H1 (cell line): ENCODE results near the gene CACNA1D. TPM values are rescaled to one million over a fixed set of nuclear protein-coding genes. Genes with fewer than 3 reads are reported as not detected.

ENCODE experiments used
- BACH1 ChIP-seq: IDR thresholded peaks from 2 replicates; pipeline ENCODE4 v1.6.1; 2012; ENCODE audit warnings: low read length, improper control_type of control experiment
- EP300 ChIP-seq, 2 experiments: IDR thresholded peaks; 1 replicate in 1 of 2; 2 replicates in 1 of 2; pipeline ENCODE4 v1.6.1; 2011 to 2012; ENCODE audit warnings: low read depth in 2 of 2, low read length in 2 of 2, mild to moderate bottlenecking in 2 of 2, borderline replicate concordance in 1 of 2, inconsistent platforms in 1 of 2, moderate library complexity in 1 of 2
- HDAC2 ChIP-seq, 2 experiments: fragments of 300-600 bp in 1 of 2; sonication (generic) in 1 of 2; IDR thresholded peaks; 2 replicates each; pipeline ENCODE4 v1.6.1; 2011 to 2012; ENCODE audit warnings: low read depth in 2 of 2, low read length in 2 of 2, mild to moderate bottlenecking in 2 of 2, moderate library complexity in 2 of 2, borderline replicate concordance in 1 of 2, inconsistent platforms in 1 of 2
- NANOG ChIP-seq: IDR thresholded peaks from 2 replicates; pipeline ENCODE4 v1.6.1; 2011; ENCODE audit warnings: low read length, low read depth, mild to moderate bottlenecking, inconsistent platforms; ENCODE audit not compliant: insufficient read depth, poor library complexity, severe bottlenecking
- SP1 ChIP-seq: IDR thresholded peaks from 2 replicates; pipeline ENCODE4 v1.6.1; 2011; ENCODE audit warnings: low read depth, low read length
- polyA plus RNA-seq, 7 experiments: library from polyadenylated mRNA; depleted of rRNA in 3 of 7; stranded (reverse) in 5 of 7; unstranded in 2 of 7; fragments of >200 nt in 5 of 7; fragments of 200-250 nt in 2 of 7; gene quantifications; 1 replicate in 5 of 7; 2 replicates in 1 of 7; 4 replicates in 1 of 7; pipeline versions ENCODE4 v1.2.1 to v1.2.3, GENCODE V29; 2011 to 2013; ENCODE audit warnings: missing spikeins in 2 of 7, mixed read lengths in 2 of 7
- total RNA-seq: library from RNA; stranded (reverse); fragmentation: NEBNext Ultra II Directional; extraction: Animal tissue kit (Norgen Biotek cat#: 25700); gene quantifications from 2 replicates; pipeline ENCODE4 v1.2.1, GENCODE V29; 2021
- TF ChIP-seq, protein P1 (sequence below): IDR thresholded peaks from 2 replicates; pipeline ENCODE4 v1.6.1; 2011; ENCODE audit warnings: low read length, improper control_type of control experiment

Gene CACNA1D
- total and polyA plus RNA-seq, 2 of the 8 experiments (the other 6 are each of a cell fraction or from before 2014, with no cell fraction given), result 2.0 to 2.9 TPM

DNA sequence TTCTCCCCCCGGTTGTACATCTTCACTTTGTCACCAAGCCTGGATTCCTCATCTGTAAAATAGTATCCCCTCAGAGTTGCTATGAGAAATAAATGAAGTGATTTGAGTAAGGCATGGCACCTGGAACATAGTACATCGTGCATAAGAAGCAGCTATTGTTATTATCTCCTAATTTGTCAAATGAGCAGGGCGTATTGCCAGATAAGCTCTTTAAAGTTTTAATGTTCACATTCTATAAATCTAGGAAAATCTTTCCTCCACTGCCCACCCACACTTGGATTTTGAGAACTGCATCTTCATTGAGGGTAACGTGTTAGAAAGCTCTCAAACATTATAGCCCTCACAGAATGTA, 32.3 kb downstream of the CACNA1D start (continued):
- TF ChIP-seq, protein P1, sequence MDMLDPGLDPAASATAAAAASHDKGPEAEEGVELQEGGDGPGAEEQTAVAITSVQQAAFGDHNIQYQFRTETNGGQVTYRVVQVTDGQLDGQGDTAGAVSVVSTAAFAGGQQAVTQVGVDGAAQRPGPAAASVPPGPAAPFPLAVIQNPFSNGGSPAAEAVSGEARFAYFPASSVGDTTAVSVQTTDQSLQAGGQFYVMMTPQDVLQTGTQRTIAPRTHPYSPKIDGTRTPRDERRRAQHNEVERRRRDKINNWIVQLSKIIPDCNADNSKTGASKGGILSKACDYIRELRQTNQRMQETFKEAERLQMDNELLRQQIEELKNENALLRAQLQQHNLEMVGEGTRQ, result no peak
- TF ChIP-seq NANOG, result no peak
- no peak for TF ChIP-seq HDAC2 (IDR thresholded peaks at IDR 0.05; ENCODE audit: borderline replicate concordance in 1 of 2, low read depth in 2 of 2, low read length in 2 of 2)
- TF ChIP-seq SP1, result no peak
- TF ChIP-seq BACH1, result no peak
- no peak for TF ChIP-seq EP300 (IDR thresholded peaks at IDR 0.05; ENCODE audit: borderline replicate concordance in 1 of 2, low read depth in 2 of 2, low read length in 2 of 2)
